A549 (cell line): ENCODE measurements around the gene CEP78.

Experiments used
- CHD2 ChIP-seq: fragments of 150-350 bp; IDR thresholded peaks from 2 replicates; pipeline ENCODE4 v1.6.1; 2014; ENCODE audit warnings: low read length; ENCODE audit not compliant: partially characterized antibody
- POLR2A ChIP-seq: IDR thresholded peaks from 2 replicates; pipeline ENCODE4 v1.6.1; 2012; ENCODE audit warnings: mild to moderate bottlenecking, low read length
- POLR2AphosphoS2 ChIP-seq: conservative IDR thresholded peaks from 2 replicates; pipeline ENCODE4 v1.6.1; 2012; ENCODE audit warnings: low read length, improper control_type of control experiment, inconsistent platforms
- RAD21 ChIP-seq, 2 experiments: fragments of >200 bp in 1 of 2; sonication (Bioruptor Twin) in 1 of 2; formaldehyde crosslinking in 1 of 2; IDR thresholded peaks in 1 of 2; conservative IDR thresholded peaks in 1 of 2; 2 replicates in 1 of 2; 3 replicates in 1 of 2; pipeline ENCODE4 v1.6.1; 2012 to 2018; ENCODE audit warnings: inconsistent platforms in 1 of 2
- RARB ChIP-seq: fragments of 250-450 bp; sonication (Bioruptor Pico); IDR thresholded peaks from 2 replicates; pipeline ENCODE4 v1.8.0; 2021; ENCODE audit warnings: mild to moderate bottlenecking, moderate library complexity
- SREBF2 ChIP-seq: fragments of 450-650 bp; IDR thresholded peaks from 2 replicates; pipeline ENCODE4 v1.6.1; 2014; ENCODE audit warnings: mild to moderate bottlenecking, moderate library complexity
- TF ChIP-seq, protein P1 (sequence below): fragments of >200 bp; sonication (Bioruptor Twin); formaldehyde crosslinking; IDR thresholded peaks from 3 replicates; pipeline ENCODE4 v1.5.1; 2016
- TF ChIP-seq, protein P2 (sequence below): fragments of 150-350 bp; IDR thresholded peaks from 2 replicates; pipeline ENCODE4 v1.6.1; 2014; ENCODE audit warnings: low read depth, mild to moderate bottlenecking, low read length

DNA sequence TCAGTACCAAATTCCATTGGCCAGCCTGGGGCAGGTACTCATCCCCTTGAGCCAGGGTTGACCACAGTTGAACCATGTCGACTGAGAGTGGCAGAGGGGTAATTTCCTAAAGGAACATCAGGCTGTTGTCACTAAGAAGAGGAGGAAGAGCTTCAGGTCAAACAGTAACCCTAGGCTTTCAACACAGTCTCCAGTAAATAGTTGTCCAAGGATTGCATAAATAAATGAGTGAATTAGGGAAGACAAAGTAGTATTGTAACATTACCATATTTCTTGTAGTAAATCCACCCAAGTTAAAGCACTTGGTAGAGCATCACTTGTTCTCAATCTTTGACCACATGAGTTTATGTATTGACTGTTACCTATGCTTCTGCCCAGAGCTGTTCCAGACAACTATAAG, 68.5 kb downstream of the CEP78 start:
- TF ChIP-seq, protein P1, sequence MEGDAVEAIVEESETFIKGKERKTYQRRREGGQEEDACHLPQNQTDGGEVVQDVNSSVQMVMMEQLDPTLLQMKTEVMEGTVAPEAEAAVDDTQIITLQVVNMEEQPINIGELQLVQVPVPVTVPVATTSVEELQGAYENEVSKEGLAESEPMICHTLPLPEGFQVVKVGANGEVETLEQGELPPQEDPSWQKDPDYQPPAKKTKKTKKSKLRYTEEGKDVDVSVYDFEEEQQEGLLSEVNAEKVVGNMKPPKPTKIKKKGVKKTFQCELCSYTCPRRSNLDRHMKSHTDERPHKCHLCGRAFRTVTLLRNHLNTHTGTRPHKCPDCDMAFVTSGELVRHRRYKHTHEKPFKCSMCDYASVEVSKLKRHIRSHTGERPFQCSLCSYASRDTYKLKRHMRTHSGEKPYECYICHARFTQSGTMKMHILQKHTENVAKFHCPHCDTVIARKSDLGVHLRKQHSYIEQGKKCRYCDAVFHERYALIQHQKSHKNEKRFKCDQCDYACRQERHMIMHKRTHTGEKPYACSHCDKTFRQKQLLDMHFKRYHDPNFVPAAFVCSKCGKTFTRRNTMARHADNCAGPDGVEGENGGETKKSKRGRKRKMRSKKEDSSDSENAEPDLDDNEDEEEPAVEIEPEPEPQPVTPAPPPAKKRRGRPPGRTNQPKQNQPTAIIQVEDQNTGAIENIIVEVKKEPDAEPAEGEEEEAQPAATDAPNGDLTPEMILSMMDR: no peak
- no peak for TF ChIP-seq POLR2AphosphoS2
- TF ChIP-seq SREBF2: no peak
- TF ChIP-seq RAD21 (conservative IDR thresholded peaks at IDR 0.05 in 1 of 2, IDR thresholded peaks at IDR 0.05 in 1 of 2): no peak
- TF ChIP-seq RARB (CRISPR knock-in tag): no peak
- TF ChIP-seq, protein P2, sequence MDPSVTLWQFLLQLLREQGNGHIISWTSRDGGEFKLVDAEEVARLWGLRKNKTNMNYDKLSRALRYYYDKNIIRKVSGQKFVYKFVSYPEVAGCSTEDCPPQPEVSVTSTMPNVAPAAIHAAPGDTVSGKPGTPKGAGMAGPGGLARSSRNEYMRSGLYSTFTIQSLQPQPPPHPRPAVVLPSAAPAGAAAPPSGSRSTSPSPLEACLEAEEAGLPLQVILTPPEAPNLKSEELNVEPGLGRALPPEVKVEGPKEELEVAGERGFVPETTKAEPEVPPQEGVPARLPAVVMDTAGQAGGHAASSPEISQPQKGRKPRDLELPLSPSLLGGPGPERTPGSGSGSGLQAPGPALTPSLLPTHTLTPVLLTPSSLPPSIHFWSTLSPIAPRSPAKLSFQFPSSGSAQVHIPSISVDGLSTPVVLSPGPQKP: no peak
- TF ChIP-seq POLR2A: no peak
- no peak for TF ChIP-seq CHD2
